NCI-H2107 treated with DMSO at 0.1 percent for 48 hours (cell line): Measurements from ENCODE around the gene PLA2G4D.
"Not testable (repeated sequence)": the region's sequence is repeated elsewhere in the genome, so short reads cannot be mapped to it uniquely, and the experiment has no call there.

Source experiments
- DNase-seq: peaks from one replicate; lab custom pipeline; 2025; ENCODE audit not compliant: unreplicated experiment; lab: John Stamatoyannopoulos, UW

PLA2G4D gene

GRCh38 chr15:42123546-42123945, 29.2 kb upstream of the PLA2G4D start:
- DNase-seq: no peak

- no peak for DNase-seq
These were observed 27.3 kb upstream of the PLA2G4D start for GRCh38 chr15:42121682-42122081.

GRCh38 chr15:42121021-42121420, 26.7 kb upstream of the PLA2G4D start:
- no peak for DNase-seq

DNA sequence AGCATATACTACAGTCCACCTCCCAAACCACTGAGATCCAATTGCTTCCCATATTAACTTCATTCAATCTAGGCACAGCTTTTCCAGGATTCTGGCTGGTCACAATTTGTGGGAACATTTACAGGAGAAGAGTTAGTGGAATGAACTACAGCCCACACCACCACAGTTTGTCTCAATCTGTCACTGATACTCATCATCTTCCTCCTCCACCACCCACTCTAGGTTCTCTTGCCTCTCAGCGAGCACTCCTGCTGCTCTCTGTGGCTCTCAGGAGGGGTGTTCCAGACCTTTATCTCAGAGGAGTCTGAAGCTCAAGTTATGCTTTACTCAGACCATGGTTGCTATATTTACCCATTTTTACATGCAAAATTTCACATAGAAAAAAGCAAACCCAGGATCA, 25.9 kb upstream of the PLA2G4D start:
- DNase-seq: no peak

GRCh38 chr15:42119446-42119760, 25.0 kb upstream of the PLA2G4D start:
- peak; percentile 21 for DNase-seq

GRCh38 chr15:42118650-42119445, 24.5 kb upstream of the PLA2G4D start:
- DNase-seq: peak; percentile 21

GRCh38 chr15:42111924-42112323, 17.6 kb upstream of the PLA2G4D start:
- no peak for DNase-seq

GRCh38 chr15:42110367-42110766, 16.0 kb upstream of the PLA2G4D start:
- DNase-seq: peak; percentile 3

- DNase-seq: no peak
These were observed 14.4 kb upstream of the PLA2G4D start for GRCh38 chr15:42108806-42109205.

- DNase-seq: no peak
These were observed 13.8 kb upstream of the PLA2G4D start for GRCh38 chr15:42108189-42108588.

- peak; percentile 44 for DNase-seq
These were observed 13.1 kb upstream of the PLA2G4D start for GRCh38 chr15:42107473-42107872.

DNA sequence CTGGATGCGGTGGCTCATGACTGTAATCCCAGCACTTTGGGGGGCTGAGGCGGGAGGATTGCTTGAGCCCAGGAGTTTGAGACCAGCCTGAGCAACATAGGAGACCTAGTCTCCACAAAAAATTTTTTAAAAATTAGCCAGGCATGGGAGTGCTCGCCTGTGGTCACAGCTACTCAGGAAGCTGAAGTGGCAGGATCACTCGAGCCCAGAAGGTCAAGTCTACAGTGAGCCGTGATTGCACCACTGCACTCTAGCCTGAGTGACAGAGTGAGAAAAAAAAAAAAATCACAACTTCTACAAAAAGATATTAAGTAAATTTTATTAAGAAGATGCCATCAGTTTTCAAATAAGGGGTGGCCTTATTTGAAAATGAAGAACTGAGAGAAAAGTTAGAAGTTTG, 11.9 kb upstream of the PLA2G4D start:
- DNase-seq: no peak

GRCh38 chr15:42104095-42104891, 9.9 kb upstream of the PLA2G4D start:
- no peak for DNase-seq

GRCh38 chr15:42102646-42103235, 8.4 kb upstream of the PLA2G4D start:
- no peak for DNase-seq

- DNase-seq: no peak
These were observed 7.5 kb upstream of the PLA2G4D start for GRCh38 chr15:42101861-42102260.

- DNase-seq: no peak
These were observed 5.8 kb upstream of the PLA2G4D start for GRCh38 chr15:42100021-42100800.

DNA sequence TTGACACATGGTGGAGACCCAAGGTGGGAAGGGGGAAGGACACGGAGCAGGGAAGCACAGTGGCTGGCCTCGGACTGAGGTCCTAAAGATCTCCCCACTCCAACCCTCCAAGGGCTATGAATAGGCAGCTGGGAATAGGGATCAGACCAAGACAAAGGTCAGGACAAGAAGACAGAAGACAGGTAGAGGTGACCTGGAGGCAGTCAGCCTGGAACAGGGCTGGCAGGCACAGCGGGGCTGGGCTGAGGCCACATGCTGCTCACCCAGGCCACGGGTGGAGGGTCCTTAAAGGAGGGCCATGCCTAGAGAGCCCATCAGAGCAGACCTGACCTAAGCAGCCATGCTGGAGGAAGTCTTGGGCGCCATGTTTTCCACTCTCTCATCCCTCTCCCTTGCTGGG, 2.7 kb upstream of the PLA2G4D start:
- no peak for DNase-seq

GRCh38 chr15:42093966-42094365, 396 bp downstream of the PLA2G4D start:
- no peak for DNase-seq

GRCh38 chr15:42092398-42093318, 1.7 kb downstream of the PLA2G4D start:
- DNase-seq: no peak

GRCh38 chr15:42091753-42092397, 2.5 kb downstream of the PLA2G4D start:
- not testable (repeated sequence) for DNase-seq
